Stimulated activated CD8-positive, alpha-beta memory T cell treated with anti-CD3 and anti-CD28 coated beads, Interleukin-12 subunit alpha, Interleukin-12 subunit beta, amount 100 ng/mL, for 24 hours (primary cell): ENCODE data around the gene GAPDH.
A peak's percentile ranks its signal among the peaks of the same experiment; 100 is the strongest.
"Not testable (repeated sequence)": the region's sequence is repeated elsewhere in the genome, so short reads cannot be mapped to it uniquely, and the experiment has no call there.

Source experiments
- DNase-seq: peaks from one replicate; pipeline ENCODE4 v3.0.0-alpha.2; 2020; ENCODE audit errors: extremely low read depth

GAPDH gene

DNA sequence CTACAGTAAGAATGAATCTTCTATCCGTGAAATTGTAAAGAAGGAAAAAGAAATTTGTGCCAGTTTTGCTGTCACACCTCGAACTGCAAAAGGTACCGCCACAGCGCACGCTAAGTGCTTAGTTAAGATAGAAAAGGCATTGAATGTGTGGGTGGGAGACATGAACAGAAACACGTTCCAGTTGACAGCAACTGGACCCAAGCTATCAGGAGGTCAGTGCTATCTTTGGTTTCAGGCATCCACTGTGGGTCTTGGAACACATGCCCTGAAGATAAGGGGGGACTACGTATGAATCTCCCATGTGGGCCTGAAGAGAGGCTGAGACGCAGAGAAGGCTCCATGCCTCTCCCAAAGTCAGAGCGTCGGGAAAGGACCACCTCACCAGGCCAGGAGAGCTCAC, 11.7 kb downstream of the GAPDH start:
- DNase-seq = no peak

DNA sequence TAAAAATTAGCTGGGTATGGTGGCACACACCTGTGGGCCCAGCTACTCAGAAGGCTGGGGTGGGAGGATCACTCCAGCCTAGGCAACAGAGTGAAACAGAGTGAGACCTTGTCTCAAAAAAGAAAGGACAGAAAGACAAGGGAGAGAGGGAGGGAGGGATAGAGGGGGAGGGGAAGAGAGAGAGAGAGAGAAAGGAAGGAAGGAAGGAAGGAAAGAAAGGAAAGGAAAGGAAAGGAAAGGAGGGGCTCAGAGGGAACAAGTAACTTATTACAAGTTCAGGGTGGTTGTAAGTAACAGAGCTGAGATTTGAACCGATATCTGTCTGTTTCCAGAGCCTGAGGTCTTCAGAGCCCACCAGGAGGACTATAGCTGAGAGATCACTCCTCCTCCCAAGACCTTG, 13.2 kb downstream of the GAPDH start:
- DNase-seq = no peak

DNA sequence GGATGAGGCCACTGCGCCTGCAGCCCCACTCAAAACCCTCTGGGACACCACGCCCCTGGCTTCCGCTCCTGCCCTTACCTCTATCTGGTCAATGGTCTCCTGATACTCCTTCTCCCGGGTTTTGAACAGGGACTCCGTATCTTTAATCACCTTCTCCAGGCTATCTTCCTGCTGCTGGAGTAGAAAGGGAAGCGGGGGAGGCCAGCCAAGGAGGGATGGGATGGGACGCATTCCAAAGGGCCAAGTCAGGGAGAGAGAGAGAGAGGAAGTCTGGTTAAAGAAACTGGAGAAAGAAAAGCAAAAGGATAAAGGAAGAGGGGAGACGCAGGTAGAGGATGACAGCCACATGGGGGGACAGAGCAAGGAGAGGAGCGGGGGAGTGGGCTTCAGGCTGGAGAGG, 13.7 kb downstream of the GAPDH start:
- no peak for DNase-seq

DNA sequence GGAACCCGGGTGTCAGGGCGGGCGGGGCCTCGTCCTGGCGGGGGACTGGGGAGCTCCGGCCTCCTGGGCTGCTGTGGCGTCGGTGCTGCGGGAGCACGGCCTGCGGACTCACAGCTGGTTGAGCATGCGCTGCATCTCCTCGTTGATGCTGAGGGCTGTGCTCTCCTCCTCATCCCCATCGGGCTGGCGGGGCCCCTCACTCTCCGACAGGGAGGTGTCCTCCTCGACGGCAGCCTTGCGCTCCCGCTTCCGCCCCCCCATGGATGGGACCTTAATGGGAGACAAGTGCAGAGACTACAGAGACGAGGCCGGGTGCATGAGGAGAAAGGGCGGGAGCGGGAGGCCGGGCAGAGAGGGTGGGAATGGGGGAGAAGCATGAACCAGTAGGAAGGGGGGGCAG, 14.2 kb downstream of the GAPDH start:
- DNase-seq = no peak

DNA sequence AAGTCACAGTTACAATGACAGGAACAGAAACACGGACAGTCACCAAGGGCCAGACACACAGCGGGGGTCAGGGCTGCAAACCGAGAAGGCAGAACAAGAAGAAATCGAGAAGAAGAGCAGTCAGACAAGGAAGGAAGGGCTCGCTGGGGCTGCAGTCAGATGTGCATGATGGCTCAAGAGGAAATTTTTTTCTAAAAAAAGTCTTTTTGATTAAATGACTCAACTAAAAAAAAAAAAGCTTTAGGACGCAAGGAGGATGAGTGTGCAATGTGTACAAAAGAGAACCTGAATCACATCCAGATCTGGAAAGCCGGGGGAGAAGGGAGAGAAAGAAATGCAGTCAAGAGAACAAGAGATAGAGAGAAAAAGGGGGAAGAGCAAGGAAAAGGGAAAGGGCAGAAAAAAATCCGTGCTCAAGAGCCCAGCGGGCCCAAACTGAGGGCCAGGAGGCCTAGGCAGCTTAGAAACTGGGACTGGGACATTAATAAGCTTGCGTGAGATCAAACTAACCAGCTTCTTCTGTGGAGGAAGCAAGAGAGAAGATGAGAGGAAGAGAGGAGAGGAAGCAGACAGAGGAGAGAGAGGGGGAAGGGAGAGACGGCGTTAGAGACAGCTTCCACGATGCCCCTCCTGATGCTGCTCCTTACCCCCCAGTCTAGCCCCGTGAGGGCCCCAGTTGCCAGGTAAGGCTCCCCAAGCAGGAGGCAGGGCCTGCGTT, 14.8 kb downstream of the GAPDH start:
- no peak for DNase-seq

DNA sequence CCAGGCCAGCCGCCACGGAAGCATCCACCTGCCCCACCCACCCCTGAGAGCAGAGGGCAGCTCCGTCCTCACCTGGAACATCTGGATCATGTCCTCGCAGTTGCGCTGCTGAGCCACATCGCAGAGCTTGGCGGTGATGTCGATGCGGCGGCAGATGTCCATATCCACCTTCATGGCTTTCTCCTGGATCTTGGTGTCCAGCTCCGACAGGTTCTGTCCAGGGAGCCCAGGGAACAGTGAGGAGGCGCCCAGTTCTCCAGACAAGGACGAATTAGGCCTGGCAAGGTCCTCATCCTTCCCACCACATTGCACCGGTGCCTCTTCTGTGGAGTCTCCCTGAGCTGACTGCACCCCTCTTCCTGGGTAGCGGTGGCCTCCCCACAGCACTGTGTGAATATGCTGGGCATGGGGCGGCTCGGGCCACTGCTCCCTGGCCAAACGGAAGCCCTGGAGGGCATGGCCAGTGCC, 15.4 kb downstream of the GAPDH start:
- DNase-seq = no peak

DNA sequence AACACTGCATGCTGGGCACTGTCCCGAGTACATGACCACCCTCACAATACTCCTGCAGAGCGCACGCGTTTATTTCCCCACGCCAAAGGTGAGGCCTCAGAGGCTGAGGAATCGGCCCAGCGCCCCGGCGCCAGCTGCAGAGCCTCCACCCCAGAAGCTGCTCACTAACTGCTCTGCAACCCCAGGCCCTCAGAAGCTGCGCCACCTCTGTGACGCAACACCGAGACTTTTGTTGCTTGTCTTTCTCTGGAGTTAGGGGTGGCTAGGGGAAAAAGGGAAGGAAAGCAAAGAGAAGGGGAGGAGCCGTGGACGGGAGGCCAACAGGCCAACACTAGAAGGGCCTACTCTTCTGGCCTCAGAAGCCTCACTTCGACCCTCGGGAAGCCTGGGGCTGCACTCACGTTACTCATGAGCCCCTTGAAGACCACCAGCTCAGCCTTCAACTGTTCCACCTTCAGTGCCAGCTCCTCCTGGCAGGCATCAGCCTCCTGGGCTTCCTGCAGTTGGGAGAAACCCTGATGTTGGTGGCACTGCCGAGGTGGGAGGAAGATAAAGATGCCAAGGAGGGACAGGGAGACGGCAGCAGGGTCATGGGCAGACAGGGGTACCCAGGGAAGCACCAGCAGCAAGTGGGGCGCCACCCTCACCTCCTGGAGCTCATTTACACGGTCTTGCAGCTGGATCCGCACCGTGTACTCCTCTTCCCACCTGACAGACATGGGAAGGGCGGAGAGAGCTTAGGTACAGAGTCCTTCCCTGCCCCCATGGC, 16.2 kb downstream of the GAPDH start:
- DNase-seq = no peak

DNA sequence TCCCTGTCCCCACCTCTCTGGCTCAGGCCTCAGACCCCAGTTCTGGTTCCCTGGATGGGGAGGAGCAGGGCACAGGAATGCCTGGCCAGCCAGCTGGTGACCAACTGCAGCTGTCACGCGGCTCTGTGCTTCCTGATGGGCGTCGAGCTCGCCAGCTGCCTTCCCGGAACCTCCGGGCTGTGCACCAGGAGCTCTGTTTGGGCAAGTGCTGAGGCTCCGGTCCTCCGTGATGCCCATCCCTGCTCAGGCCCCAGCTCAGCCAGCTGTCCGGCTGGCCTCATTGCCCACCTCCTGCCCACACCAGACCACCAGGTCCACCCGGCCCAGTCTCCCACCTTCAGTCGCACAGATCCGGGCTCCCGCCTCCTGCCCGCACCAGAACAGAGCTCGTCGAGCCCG, 16.7 kb downstream of the GAPDH start:
- no peak for DNase-seq

DNA sequence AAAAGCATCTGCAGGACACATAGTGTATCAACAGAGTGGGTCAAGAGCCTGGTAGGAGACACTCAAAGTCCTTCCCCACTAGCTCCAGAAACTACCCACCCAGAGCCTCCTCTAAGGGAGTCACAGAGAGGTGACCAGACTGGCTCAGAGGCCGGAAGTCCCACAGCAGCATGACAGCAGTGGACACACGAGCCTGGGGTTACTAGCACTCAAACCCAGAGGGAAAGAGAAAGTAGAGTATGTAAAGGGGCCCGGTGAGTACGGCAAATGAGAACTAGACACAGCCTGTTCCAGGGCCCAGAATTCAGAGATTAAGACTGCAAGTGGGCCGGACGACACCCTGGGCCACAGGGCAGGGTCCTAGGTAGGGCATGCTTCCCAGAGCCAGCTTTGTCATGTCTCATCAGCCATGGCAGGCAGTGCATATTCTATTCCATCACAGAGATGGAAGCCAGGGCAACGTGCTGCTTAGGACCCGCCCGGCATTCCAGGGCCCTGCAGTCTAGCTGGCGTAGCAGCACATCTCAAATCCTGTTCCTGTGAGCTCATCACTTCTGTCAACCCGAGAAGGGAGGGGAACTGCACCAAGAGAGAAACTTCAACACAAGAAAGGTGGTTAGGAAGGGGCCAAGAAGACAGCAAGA, 17.3 kb downstream of the GAPDH start:
- no peak for DNase-seq

DNA sequence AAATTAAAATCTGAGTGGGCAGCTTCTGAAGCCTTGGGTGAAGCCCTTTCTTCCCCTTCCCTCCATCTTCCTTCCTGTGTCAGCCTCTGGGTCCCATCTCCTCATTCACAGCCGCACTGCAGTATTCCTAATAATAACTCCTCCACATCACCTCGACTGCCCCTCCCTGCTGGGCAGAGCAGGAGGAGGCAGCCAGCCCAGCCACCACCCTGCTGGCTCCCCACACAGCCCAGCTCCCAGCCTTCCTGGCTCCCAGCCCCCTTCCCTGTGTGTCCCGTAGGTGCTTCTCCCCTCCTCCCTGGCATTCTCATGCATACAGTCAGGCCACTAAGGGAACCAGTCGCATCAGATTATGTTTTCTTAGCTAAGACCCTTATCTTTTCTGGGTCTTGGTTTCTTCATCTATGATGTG, 17.8 kb downstream of the GAPDH start:
- no peak for DNase-seq

DNA sequence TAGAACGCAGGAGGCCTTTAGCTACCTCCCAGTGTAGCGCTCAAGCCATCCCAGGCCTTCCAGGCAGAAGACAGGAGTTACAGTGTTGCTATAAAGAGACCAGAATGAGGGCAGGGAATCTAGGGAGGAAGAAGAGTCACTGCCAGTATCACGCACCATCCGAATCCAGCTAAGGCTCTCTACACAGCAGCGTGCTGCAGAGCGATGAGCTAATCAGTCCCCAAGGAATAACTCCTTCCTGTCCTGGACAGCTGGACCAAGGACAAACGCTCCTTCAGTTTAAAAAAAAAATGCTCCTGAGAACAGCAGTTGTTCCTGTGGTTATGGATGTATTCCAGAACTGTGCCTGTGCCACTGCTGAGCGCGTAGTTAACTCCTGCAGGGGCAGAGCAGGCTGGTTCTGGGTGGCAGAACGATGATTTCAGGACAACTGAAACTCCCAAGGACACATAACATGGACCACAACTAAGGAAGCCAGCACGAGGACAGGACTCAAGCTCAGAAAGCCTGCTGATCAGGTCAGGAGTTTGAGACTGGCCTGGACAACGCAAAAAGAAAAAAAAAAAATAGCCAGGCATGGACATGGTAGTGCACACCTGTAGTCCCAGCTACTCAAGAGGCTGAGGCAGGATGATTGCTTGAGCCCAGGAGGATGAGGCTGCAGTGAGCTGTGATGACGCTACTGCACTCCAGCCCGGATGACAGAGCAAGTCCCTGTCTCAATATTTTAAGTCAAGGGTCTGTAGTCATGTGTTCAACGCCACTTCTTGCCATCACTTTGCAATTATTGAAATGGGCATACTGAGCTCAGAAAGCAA, 18.9 kb downstream of the GAPDH start:
- DNase-seq = no peak

DNA sequence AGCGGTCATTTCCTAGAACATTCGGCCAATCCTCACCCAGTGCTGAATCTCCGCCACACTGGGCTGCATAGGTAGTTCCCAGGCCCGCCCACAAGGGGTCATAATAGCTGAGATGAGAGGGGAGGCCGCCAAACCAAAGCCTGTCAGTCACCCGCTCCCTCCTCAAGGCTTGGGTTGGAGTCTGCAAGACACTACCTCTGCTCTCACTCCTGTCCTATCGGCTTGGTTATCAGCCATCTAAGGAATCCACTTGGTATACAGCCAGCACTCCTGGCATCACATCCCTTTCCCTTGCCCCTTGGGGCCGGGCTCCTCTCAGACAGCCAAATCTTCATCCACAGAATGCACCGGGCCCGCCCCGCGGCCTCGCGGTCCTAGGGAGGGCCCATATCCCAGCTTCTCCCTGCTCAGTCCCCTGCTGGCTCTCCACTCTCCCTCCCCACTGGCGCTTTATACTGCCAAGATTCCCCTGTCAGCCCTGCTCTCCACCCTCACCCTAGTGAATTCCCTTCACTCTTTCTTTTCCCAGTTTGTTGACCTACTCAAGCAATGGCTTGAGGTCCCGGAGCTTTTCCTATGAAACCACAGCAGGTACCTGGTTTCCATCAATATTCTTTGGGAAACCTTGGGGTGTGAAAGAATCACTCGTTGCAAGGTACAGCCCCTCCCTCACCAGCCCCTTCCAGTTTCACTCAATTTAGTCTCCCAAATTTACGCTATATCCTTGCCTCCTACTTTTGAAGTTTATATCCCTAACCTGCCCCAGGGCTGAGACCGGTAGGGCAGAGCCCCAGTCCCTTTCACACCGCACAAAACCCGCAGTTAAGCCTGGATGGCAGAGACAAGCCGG, 20.1 kb downstream of the GAPDH start:
- peak; percentile 49 for DNase-seq

DNA sequence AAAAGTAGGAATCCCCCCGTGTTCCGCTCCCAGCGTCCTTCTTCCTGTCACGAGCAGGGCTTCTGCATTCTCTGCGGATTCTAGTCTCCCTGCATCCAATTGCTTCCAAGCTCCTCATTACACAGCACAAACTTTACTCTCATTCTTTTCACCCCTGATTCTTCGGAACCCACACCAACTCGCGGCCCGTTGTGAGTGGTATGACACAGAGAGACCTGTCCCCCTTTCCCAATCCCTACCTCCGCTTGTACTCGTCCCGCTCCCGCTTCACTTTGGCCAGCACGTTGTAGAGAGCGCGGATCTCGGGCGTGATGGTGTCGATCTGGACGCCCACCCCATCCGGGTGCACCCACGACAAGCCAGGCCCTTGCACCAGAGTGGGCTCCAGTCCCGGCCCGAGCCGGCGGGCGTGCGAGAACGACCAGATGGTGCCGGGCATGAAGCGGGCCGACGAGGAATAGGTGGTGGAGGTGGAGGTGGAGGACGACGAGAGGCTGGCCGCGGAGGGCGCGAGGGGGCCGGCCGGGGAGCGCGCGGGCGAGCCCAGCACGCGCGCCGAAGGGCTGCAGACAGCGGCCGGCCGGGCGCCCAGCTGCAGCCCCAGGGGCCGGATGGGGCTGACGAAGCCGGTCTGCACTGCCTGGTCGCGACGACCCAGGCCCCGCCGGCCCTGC, 20.8 kb downstream of the GAPDH start:
- no peak for DNase-seq

DNA sequence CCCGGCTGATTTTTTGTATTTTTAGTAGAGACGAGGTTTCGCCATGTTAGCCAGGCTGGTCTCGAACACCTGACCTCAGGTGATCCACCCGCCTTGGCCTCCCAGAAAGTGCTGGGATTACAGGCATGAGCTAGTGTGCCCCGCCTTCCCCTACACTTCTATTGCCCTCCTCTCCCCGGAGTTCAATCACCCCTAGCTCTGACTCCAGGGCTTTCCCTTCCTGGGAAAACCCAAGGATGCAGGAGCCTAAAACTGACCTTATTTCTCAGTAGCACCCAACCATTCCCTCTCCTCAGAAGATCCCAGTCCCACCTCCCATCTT, 22.1 kb downstream of the GAPDH start:
- not testable (repeated sequence) for DNase-seq

DNA sequence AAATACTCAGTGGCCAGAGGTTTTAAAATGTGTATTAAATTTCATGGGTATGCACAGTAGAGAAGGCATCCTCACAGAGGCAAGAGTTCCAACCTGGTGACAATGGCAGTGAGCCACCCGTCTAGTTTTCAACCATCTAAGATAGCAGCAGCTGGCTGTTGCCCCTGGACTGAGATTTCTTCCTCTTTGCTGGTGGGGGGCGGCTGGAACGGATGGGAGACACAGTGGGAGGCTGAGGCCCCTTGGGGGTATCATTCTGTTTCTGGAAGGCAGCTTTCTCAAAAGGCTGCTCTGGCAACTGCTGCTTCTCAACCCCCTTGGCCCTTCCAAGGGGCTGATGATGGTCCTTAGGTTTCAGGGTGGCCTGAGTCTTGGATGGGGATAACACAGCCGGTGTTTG, 22.5 kb downstream of the GAPDH start:
- DNase-seq = no peak

DNA sequence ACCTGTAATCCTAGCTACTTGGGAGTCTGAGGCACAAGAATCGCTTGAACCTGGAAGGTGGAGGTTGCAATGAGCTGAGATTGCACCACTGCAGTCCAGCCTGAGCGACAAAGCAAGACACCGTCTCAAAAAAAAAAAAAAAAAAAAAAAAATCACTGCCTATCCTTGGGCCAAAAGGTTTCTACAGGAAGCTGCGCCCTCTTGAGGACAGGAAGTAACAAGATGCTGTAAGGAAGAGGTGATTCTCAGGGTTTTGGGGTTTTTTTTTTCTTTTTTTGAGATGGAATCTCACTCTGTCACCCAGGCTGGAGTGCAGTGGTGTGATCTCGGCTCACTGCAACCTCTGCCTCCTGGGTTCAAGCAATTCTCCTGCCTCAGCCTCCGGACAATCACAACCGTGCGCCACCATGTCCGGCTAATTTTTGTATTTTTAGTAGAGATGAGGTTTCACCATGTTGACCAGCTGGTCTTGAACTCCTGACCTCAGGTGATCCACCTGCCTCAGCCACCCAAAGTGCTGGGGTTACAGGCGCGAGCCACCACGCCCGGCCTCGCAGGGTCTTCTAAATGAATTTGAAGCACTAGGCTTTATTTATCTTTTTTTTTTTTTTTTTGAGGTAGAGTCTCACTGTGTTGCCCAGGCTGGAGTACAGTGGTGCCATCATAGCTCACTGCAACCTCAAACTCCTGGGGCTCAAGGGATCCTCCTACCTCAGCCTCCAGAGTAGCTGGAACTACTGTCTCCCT, 23.9 kb downstream of the GAPDH start:
- DNase-seq = not testable (repeated sequence)

DNA sequence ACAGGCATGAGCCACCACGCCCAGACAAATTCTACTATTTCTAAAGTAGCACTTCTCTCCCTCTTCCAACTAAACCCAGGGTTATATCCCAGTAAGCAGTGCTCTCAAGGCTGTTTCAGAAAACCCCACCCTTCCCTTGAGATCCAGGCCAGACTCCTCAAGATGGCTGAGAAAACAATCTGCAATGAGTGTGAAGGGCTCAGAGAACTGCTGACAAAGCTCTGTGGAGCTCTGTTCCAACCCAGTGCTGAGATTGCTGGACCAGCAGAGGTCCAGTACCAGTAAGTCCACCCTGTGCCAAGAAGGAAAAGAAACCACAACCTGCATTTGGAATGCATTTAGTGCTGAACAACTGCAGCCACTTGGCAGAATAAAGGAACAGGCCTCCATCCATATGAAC, 25.2 kb downstream of the GAPDH start:
- no peak for DNase-seq

DNA sequence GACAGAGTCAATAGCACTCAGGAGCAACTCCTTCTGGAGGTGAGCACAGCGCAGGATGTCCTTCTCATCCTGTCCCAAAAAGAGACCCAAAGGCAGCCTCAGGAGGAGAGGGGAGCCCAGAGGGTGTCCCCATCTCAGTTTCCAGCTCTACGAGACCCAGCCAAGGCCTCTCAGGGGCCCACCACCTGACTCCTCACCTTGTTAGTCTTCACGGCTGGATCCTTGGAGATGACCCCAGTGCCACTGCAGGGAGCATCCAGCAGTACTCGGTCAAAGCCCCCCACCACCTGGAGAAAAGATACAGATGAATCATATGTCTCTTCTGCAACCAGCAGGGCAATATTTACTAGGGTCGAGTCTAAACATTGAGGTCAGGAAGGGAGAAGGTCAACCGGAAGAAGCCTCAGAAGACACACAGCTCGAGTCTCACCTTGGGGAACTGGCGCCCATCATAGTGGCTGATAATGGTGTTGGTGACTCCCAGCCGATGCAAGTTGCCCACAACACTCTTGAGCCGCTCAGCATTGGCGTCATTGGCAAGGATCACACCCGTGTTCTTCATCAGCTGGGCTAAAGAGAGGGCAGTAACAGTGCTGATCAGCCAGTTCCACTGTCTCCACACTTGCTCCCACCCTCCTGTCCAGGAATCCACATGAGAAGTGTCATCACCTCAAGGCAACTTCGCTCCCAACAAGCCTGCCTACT, 26.3 kb downstream of the GAPDH start:
- DNase-seq = no peak

DNA sequence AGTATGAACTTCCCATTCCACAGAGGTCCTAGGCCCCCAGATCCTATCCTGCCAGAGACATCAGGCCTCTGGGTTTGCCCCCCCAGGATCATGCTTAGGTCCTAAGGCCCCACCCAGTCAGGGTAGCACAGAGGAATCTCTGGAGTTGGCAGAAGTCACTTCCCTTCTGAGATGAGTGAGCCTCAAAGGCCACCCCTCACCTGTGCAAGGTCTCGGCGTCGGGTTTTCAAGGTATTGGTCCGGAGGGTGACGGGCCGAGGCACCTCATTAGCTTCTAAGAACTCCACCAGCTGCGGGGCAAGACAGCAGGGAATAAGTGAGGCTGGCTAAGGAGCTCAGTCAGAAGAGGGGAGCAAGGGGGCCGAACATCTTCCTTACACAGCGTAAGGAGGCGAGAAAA, 28.6 kb downstream of the GAPDH start:
- DNase-seq = no peak
